CD4-positive, alpha-beta T cell (primary cell): ENCODE measurements around the gene SFXN5. TPM values are rescaled to one million over a fixed set of nuclear protein-coding genes. Genes with fewer than 3 reads are reported as not detected.

ENCODE experiments used
- ATAC-seq: fragments of 200-7000 bp; cut with Tn5 transposase; one replicate; pipeline ENCODE4 v1.10.0; 2022; ENCODE audit warnings: mild to moderate bottlenecking; ENCODE audit not compliant: poor library complexity
- CTCF ChIA-PET: fragments of 350-600 bp; sonication (Branson Sonifier 250); formaldehyde crosslinking; loops from one replicate; lab custom pipeline; 2021; ENCODE audit warnings: antibody characterized with exemption, inconsistent platforms; lab: Charles Lee
- POLR2A ChIA-PET: fragments of 350-600 bp; sonication (Branson Sonifier 250); formaldehyde crosslinking; loops from one replicate; lab custom pipeline; 2021; ENCODE audit warnings: antibody characterized with exemption, inconsistent platforms; lab: Charles Lee
- DNase-seq, 14 experiments: peaks; one replicate each; pipeline ENCODE4 v3.0.0-alpha.2; 2013 to 2020; ENCODE audit warnings: mixed read lengths in 2 of 14
- H3K27ac ChIP-seq, 2 donors: one replicate each; pipeline versions ENCODE4 v1.5.1 to v1.7.0; 2013; ENCODE audit warnings: low read length in 2 of 2, low read depth in 1 of 2, mild to moderate bottlenecking in 1 of 2
- H3K27me3 ChIP-seq, 2 experiments: 1 replicate in 1 of 2; 2 replicates in 1 of 2; pipeline versions ENCODE4 v1.6.1 to v1.7.0; 2013; ENCODE audit warnings: low read length in 2 of 2, control low read depth in 1 of 2, mild to moderate bottlenecking in 1 of 2, moderate library complexity in 1 of 2; ENCODE audit not compliant: insufficient read depth in 2 of 2, control insufficient read depth in 1 of 2
- H3K36me3 ChIP-seq: one replicate; pipeline ENCODE4 v1.6.1; 2013; ENCODE audit warnings: low read length, control low read depth; ENCODE audit not compliant: insufficient read depth
- H3K4me1 ChIP-seq: one replicate; pipeline ENCODE4 v1.6.1; 2013; ENCODE audit warnings: low read length, control low read depth; ENCODE audit not compliant: insufficient read depth
- H3K4me3 ChIP-seq: one replicate; pipeline ENCODE4 v1.5.1; 2013; ENCODE audit warnings: mild to moderate bottlenecking, low read length, moderate library complexity
- H3K9me3 ChIP-seq, 2 experiments: 1 replicate in 1 of 2; 2 replicates in 1 of 2; pipeline versions ENCODE4 v1.6.1 to v1.7.0; 2013; ENCODE audit warnings: low read length in 2 of 2, mild to moderate bottlenecking in 2 of 2, control low read depth in 1 of 2, moderate library complexity in 1 of 2; ENCODE audit not compliant: control insufficient read depth in 1 of 2, insufficient read depth in 1 of 2
- H3K27ac Mint-ChIP-seq: one replicate; pipeline ENCODE4 v1.8.0; 2020; ENCODE audit warnings: mixed read lengths
- H3K27me3 Mint-ChIP-seq: one replicate; pipeline ENCODE4 v1.8.0; 2021; ENCODE audit warnings: mixed read lengths
- H3K36me3 Mint-ChIP-seq: one replicate; pipeline ENCODE4 v1.8.0; 2021; ENCODE audit warnings: low read depth, mixed read lengths
- H3K4me1 Mint-ChIP-seq: one replicate; pipeline ENCODE4 v1.8.0; 2021; ENCODE audit warnings: low read depth, mixed read lengths
- H3K4me3 Mint-ChIP-seq: one replicate; pipeline ENCODE4 v1.8.0; 2020; ENCODE audit warnings: mild to moderate bottlenecking, mixed read lengths
- H3K9me3 Mint-ChIP-seq: one replicate; pipeline ENCODE4 v1.8.0; 2020; ENCODE audit warnings: mixed read lengths
- CTCF ChIP-seq: fragments of 200-600 bp; IDR thresholded peaks from one replicate; pipeline ENCODE4 v1.8.0; 2022; ENCODE audit warnings: antibody characterized with exemption, mild to moderate bottlenecking
- intact Hi-C, 2 experiments: fragments of 100-400 bp; cut with DNase I in 1 of 2; cut with micrococcal nuclease in 1 of 2; formaldehyde crosslinking; loops; one replicate each; pipeline versions ENCODE4 v1.15.1 to v1.9.0; 2023 to 2025; cut with DNase I, micrococcal nuclease
- total RNA-seq, 174 experiments: library from RNA in 2 of 174; stranded (reverse) in 2 of 174; gene quantifications; one replicate each; pipeline ENCODE4 v1.2.3 and lab custom pipeline; 2021 to 2026

The SFXN5 gene
- total RNA-seq, 2 experiments from 2014 or later: 5.1 to 5.4 TPM

DNA sequence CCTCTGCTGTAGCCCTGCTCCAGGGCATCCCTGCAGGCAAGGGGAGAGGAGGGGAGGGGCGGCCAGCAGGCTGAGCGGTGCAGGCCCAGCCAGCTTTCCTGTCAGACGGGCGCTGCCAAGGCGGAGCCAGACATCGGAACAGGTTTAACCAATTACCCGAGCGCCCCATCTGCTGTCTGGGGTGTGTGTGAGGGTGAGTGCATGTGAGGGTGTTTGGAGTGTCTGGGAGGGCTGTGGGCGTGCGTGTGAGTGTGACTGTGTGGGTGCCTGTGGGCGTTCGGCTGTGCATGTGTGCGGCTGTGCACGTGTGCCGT lies 134.2 kb downstream of the SFXN5 start:
- Mint-ChIP-seq H3K4me3 (no peak overlapping the region), H3K27ac (no peak overlapping the region), H3K36me3 (no peaks in the 10 kb centered on the region), H3K9me3 (no peaks in the 10 kb centered on the region), H3K4me1 (no peaks in the 10 kb centered on the region), H3K27me3 (peaks cover 14% of the 10 kb centered on the region)
- H3K9me3 ChIP-seq: no peaks in the 10 kb centered on the region
- ChIA-PET POLR2A (no interaction called here), CTCF (no interaction called here)
- H3K4me3 ChIP-seq: no peak overlapping the region
- no peak for TF ChIP-seq CTCF
- no peak overlapping the region for H3K27ac ChIP-seq
- DNase-seq (no peak), ATAC-seq (no peak)
- H3K27me3 ChIP-seq: no peaks in the 10 kb centered on the region
- no peaks in the 10 kb centered on the region for H3K4me1 ChIP-seq
- intact Hi-C loops: no loop called here
- H3K36me3 ChIP-seq: no peaks in the 10 kb centered on the region

DNA sequence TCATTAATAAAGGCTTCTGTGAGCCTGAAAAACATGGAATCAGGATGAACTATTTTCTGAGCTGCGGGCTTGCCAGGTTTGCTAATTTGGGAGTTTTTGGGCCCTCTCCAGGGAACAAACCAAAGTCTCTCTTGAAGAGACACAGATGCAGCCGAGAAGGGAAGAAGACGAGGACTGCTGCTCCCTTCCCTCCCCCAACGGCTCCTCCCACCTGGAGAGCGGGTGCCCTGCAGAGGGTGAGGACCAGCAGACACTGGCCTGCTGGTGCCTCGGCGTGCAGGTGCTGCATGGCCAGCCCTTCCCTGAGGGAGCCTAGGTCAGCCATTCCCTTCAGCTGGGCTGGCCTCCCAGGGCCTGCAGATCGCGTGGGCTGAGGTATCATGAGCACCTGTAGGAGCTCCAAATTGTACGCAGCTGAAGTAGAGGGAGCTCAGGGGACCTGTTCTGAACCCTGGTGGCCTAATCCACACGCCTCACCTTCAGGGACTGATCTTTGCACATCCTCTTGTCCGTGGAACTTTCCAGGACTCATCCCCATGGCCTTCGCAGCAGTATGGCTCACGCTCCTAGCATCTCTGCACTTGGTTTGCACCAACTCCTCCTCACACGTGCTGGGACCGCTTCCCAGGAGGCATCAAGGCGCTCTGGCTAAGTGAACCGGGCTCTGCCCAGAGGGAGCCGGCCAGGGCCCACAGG lies 134.7 kb downstream of the SFXN5 start:
- no peaks in the 10 kb centered on the region for H3K36me3 Mint-ChIP-seq
- POLR2A ChIA-PET: no interaction called here
- H3K9me3 Mint-ChIP-seq: no peaks in the 10 kb centered on the region

DNA sequence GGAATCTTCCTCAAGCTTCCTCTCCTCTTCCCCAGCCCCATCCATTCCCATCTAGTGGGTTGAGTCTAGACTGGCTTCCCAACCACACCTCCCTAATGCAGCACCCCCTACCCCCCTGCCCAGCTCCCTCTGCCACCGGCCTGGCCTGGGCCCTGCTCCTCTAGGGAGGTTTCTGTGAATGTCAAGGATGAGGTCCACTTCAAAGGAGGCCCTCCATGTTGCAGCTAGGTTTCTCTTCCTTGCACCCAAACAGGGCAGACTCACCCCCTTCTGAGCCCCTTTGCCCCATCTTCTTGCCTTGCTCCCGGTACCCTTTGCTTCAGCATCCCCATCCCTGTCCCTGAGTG lies 135.9 kb downstream of the SFXN5 start:
- peaks cover 4% of the 10 kb centered on the region in 2 experiments for H3K27me3 ChIP-seq
- POLR2A ChIA-PET: no interaction called here
- H3K9me3 ChIP-seq: peaks cover 0 to 3% of the 10 kb centered on the region in 2 experiments
- H3K27ac Mint-ChIP-seq: no peak overlapping the region
- CTCF ChIA-PET: no interaction called here
- no peak overlapping the region for H3K4me3 Mint-ChIP-seq
- no peak for TF ChIP-seq CTCF
- no peaks in the 10 kb centered on the region for H3K36me3 Mint-ChIP-seq
- no peaks in the 10 kb centered on the region for H3K4me1 ChIP-seq
- intact Hi-C loops: no loop called here
- H3K36me3 ChIP-seq: no peaks in the 10 kb centered on the region
- DNase-seq (no peak), ATAC-seq (no peak)
- peaks cover 14% of the 10 kb centered on the region for H3K27me3 Mint-ChIP-seq
- H3K27ac ChIP-seq: no peak overlapping the region
- no peaks in the 10 kb centered on the region for H3K9me3 Mint-ChIP-seq
- H3K4me3 ChIP-seq: no peak overlapping the region
- H3K4me1 Mint-ChIP-seq: no peaks in the 10 kb centered on the region

More for the DNA sequence above, 134.7 kb downstream of the SFXN5 start:
- H3K4me3 ChIP-seq: no peak overlapping the region
- DNase-seq (no peak), ATAC-seq (no peak)
- CTCF ChIA-PET: no interaction called here
- peaks cover 14% of the 10 kb centered on the region for H3K27me3 Mint-ChIP-seq
- no peak for TF ChIP-seq CTCF
- no peak overlapping the region for H3K27ac Mint-ChIP-seq
- no peaks in the 10 kb centered on the region for H3K9me3 ChIP-seq
- peaks cover under 1% of the 10 kb centered on the region in 2 experiments for H3K27me3 ChIP-seq
- no peak overlapping the region for H3K4me3 Mint-ChIP-seq
- no peak overlapping the region for H3K27ac ChIP-seq
- no peaks in the 10 kb centered on the region for H3K4me1 Mint-ChIP-seq
- no peaks in the 10 kb centered on the region for H3K4me1 ChIP-seq
- intact Hi-C loops: no loop called here
- no peaks in the 10 kb centered on the region for H3K36me3 ChIP-seq
